H1 (cell line): ENCODE results near the gene SPI1. TPM values are rescaled to one million over a fixed set of nuclear protein-coding genes. Genes with fewer than 3 reads are reported as not detected.

Experiments
- HDAC2 ChIP-seq, 2 experiments: fragments of 300-600 bp in 1 of 2; sonication (generic) in 1 of 2; IDR thresholded peaks; 2 replicates each; pipeline ENCODE4 v1.6.1; 2011 to 2012; ENCODE audit warnings: low read depth in 2 of 2, low read length in 2 of 2, mild to moderate bottlenecking in 2 of 2, moderate library complexity in 2 of 2, borderline replicate concordance in 1 of 2, inconsistent platforms in 1 of 2
- polyA plus RNA-seq, 7 experiments: library from polyadenylated mRNA; depleted of rRNA in 3 of 7; stranded (reverse) in 5 of 7; unstranded in 2 of 7; fragments of >200 nt in 5 of 7; fragments of 200-250 nt in 2 of 7; gene quantifications; 1 replicate in 5 of 7; 2 replicates in 1 of 7; 4 replicates in 1 of 7; pipeline versions ENCODE4 v1.2.1 to v1.2.3, GENCODE V29; 2011 to 2013; ENCODE audit warnings: missing spikeins in 2 of 7, mixed read lengths in 2 of 7
- total RNA-seq: library from RNA; stranded (reverse); fragmentation: NEBNext Ultra II Directional; extraction: Animal tissue kit (Norgen Biotek cat#: 25700); gene quantifications from 2 replicates; pipeline ENCODE4 v1.2.1, GENCODE V29; 2021
- TF ChIP-seq, protein P1 (sequence below): IDR thresholded peaks from 2 replicates; pipeline ENCODE4 v1.6.1; 2012; ENCODE audit warnings: inconsistent platforms

SPI1 gene
- total and polyA plus RNA-seq, 2 of the 8 experiments (the other 6 are each of a cell fraction or from before 2014, with no cell fraction given), result 0.12 TPM; not detected in 1

DNA sequence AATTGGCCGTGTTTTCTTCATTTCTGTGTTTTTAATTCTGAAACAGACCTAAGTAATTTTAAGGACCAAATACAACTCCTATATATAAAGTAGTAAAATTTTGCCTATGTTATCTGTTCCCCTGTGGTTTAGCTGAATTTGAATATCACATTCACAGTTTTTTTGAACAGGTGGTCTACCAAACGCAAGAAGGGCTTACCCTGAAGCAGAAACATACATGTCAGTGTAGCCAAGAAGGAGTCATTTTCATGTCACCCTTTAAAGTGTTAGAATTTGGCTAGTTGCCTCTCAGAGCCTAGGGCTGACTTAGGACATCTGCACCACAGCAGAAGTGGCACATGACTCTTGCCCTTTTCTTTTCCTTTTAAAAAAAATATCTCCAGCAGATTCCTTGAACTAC is 60.2 kb downstream of the SPI1 start (continued):
- TF ChIP-seq, protein P1, sequence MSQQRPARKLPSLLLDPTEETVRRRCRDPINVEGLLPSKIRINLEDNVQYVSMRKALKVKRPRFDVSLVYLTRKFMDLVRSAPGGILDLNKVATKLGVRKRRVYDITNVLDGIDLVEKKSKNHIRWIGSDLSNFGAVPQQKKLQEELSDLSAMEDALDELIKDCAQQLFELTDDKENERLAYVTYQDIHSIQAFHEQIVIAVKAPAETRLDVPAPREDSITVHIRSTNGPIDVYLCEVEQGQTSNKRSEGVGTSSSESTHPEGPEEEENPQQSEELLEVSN, result no peak
- TF ChIP-seq HDAC2 (IDR thresholded peaks at IDR 0.05; ENCODE audit: borderline replicate concordance in 1 of 2, low read depth in 2 of 2, low read length in 2 of 2), result no peak
